Hippocampal formation (tissue), 2 donors: ENCODE results near the gene PFDN4.

Experiments used
- DNase-seq, 2 donors: peaks; one replicate each; lab custom pipeline; 2025; lab: John Stamatoyannopoulos, UW

PFDN4 gene, protein sequence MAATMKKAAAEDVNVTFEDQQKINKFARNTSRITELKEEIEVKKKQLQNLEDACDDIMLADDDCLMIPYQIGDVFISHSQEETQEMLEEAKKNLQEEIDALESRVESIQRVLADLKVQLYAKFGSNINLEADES

GRCh38 chr20:54207743-54208547 lies at the start of gene PFDN4:
Gene PFDN4 (plus strand): TSS chr20:54208087. CDS start chr20:54208101, 14 bp downstream.
- peak; percentile 76 to 82 for DNase-seq

DNA sequence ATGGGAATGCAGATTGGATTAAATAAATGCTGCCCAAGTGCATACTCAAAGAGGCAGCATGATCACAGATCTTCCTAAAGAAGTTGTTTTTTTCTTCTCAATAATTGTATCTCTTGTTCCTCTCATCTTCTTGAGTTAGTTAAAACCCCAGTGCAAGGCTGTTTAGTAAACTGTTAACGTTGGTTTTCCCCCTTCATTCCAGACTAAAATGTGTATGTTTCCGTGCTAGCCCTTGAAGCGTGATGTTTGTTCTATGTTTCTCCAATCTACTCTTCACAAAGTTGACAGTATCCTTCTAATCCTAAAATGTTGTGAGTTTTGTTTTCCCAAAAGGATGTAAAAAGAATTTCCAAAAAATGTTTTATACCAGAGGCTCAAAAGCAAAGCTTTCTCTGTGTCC lies 49.7 kb upstream of the PFDN4 start:
- DNase-seq = no peak

DNA sequence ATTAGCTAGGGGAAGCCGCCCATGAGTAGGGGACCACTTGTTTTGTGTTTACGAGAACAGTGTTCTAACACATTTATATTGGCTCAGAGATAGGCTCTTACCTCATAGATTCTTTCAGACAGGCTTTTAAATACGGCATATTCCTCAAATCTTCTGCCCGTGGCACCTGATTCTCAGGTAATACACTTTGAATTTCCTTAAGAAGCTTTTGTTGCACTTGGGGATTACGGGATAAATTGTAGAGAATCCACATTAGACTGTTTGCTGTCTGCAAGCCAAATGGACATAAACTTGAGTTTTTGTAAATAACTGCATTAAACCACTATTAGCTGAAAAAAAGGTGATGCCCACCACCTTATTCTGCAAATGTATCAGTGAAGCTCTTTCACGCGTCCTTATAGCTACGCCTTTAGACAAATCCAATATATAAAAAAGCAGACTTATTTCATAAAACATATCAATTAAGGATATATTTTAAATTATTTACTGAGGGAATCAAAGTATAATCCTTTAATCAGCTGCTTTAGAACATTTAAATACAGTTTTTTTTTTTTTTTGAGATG lies 49.0 kb upstream of the PFDN4 start:
- DNase-seq = no peak

DNA sequence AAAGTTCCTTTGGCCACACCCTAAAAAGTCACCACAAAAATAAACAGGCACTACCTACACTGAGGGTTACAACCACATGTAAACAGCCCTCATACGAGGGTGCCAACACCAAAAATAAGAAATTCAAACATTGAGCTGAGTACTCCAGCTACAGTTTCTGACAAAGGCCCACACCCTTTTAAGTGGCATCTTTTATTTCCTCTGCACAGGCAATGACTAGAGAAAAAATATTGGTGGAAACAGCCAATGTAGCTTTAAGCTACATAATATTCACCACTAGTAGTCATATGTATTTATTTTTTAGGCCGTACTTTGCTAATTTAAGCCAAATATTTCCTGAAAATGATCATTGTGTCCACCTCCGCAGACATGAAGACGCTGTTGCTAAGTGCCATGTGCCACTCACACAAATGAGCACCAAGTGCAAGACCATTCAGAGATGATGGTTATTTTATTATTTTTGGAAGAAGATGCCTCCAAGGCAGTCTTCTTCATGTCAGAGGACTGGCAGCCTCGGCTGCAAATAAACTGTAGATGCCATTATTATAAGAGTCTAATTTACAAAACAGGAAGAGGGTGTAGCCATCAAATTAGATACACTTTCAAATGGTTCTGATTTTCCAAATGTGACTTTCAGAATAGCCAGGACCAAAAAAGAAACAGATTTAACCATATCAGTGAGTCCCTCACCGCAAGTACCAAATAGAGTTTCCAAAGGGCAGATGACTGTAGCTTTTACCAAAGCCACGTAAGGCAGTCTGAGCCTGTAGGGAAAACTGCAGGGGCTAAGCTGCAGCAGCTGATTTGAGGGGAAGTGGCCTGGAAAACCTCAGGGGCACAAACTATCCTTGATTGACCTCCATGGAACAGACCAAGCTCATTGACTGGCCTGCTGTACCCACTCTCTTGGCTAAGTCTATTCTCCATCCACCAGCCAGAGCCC lies 47.6 kb upstream of the PFDN4 start:
- no peak for DNase-seq

DNA sequence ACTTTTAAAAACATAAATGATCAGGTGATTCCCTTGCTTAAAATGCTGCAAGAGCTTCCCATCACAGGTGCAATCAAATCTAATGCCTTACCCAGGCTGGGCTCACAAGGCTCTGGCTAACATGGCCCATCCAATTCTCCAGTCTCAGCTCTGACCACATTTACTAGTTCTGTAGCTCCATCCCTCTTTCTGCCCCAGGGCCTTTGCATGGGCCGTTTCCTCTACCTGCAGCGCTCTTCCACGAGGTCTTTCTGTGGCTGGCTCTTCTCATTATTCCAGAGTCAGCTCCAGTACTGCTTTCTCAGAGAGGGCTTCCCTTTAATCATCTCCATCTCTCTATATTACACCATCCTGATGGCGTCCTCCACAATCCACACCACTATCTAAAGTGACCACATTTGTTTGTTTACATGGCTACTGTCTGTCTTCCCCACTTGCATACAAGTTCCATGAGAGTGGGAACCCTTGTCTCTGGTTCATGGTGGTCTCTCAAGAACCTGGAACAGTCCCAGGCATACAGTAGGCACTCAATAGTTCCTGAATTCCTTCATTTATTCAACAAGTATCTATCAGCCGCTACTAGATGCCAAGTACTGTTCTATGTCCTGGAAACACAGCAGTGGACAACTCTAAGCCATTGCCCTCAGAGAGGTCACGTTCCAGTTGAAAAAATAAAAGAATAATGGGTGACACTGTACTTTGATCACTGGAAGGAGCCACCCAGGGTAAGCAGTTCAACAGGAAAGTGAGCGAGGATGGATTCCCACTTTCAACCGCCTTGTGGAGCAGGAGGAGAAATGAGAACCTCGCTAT lies 46.7 kb upstream of the PFDN4 start:
- DNase-seq = no peak

- no peak for DNase-seq
Observed at GRCh38 chr20:54161821-54162149, 46.1 kb upstream of the PFDN4 start.

DNA sequence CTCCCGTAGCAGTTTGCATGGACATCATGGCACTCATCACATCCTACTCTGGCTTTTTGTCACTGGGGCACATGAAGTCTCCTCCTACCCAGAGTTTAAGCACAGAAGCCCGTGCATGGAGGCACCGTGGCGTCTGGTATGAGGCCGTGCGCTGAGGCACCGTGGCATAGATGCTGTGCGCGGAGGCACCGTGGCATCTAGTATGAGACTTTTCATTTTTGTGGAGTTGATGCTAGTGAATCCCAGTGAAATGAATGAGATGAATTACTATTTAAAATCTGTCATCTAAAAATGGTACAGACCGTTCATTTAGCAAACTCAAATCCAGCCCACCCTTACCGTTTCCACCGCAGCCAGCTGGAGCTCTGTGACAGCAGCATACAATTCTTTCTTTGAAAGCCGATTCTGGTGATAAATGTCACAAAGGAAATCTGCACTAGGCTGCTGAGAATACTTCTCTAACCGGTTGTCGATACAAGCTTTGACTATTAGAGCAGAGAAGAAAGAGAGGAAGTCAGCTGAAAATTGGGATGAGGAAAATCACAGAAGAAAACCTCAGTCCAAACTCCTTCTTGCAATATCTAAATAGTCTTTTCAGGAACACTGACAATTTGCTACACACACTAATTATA lies 45.4 kb upstream of the PFDN4 start:
- no peak for DNase-seq

DNA sequence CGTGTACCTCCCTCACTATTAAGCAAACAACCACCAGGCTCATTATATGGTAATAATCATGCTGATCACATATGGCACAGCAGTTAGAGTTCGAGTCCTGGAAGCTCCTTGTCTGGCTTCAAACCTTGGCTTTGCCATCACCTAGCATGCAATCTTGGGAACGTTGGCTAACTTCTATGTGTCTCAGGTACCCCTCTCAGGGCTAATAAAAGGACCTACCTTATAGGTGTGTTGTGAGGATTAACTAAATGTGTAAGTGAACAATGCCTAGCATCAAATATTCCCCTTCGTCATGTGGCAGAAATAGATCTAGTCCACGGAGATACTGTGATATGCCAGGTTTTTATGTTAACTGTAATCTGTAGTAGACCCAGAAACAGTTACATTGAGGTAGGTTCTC lies 44.5 kb upstream of the PFDN4 start:
- DNase-seq = no peak

GRCh38 chr20:54165014-54165413 lies 42.9 kb upstream of the PFDN4 start:
- no peak for DNase-seq

GRCh38 chr20:54165803-54166202 lies 42.1 kb upstream of the PFDN4 start:
- DNase-seq = no peak

DNA sequence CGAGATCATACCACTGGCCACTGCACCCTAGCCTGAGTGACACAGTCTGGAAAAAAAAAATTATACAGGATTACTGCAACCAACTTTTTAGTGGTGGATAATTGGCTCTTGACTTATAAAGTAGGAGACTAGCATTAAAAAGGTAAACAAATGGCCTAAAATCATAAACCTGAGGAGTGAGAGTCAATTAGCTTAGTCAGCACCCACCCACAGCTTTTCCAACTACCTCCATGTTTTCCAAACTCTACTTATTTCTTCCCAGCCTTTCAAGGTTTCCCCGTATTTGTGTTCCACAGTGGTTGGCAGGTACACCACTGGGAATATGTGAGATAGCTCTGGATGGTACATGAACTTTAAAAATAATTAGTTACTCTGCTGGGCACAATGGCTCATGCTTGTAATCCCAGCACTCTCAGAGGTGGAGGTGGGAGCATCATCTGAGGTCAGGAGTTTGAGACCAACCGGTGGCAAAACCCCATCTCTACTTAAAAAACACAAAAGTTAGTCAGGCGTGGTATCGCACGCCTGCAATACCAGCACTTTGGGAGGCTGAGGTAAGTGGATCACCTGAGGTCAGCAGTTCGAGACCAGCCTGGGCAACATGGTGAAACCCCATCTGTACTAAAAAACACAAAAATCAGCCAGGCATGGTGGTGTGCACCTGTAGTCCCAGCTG lies 40.8 kb upstream of the PFDN4 start:
- DNase-seq = no peak

DNA sequence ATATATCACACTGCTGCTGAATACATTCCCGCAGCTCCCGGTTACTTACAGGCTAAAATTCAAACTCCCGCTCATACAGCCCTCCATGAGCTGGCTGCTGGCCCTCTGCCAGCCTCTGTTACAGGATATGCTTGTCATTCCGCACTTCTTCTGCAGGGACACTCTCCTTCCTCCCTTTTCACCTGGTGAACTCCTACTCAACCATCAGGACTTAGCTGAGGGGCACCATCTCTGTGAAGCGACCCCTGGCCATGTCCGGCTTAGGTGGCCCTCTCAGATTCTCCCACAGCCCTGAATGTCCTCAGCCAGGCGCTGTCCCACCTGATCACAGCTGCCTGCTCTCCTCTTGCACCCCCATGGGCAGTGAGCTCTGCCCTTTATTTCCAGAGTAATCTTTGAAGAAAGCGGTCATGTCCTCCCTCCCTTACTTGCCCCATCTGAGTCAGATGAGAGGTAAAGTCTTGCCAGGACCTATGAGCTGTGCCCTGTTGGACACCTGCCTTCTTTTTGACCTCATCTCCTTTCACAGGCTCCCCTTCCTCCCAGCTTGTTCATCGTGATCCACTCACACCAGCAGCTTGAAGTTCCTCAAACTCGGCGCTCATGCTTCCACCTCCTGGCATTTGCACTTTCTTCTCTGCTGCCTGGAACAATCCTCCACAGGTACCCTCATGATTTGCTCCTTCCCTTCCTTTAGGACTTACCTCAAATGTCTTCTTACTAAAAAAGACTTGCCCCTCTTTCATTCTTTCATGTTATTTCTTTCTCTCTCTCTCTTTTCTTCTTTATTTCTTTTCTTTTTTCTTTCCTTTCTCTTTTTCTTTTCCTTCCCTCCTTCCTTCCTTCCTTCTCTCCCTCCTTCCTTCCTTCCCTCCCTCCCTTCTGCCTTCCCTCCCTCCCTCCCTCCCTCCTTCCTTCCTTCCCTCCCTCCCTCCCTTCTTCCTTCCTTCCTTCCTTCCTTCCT lies 39.7 kb upstream of the PFDN4 start:
- DNase-seq = no peak

DNA sequence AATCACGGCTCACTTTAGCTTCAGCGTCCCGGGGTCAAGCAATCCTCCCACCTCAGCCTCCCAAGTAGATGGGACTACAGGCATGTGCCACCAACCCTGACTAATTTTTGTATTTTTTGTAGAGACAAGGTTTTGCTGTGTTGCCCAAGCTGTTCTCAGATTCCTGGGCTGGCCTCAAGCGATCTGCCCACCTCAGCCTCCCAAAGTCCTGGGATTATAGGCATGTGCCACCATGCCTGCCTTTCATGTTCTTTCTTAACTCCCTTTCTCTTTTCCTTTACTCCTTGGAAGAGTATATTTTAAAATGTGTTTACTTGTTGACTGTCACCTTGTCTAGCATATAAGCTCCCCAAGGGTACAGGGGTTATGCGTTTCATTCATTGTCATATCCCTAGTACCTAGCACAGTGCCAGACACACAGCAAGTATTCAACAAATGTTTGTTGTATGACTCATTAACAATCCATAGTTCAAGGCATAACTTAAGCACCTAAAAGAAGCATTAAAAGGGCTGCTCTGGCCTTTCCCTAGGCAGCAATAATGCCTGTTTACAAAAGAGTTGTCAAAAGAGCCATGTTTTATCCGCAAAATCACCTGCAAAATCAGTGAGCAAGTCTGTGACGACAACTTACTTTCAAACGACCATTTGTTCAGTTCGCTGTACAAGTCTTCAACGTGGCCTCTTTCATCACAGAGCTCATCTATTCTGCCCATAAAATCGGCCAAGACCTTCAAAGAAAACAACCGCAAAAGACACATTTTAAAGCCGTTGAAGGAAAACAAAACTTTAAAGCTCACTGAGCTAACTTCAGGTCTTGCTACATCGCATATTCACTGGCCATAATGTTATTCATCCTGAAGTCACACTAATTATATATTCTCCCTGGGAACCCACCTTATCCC lies 38.7 kb upstream of the PFDN4 start:
- no peak for DNase-seq

DNA sequence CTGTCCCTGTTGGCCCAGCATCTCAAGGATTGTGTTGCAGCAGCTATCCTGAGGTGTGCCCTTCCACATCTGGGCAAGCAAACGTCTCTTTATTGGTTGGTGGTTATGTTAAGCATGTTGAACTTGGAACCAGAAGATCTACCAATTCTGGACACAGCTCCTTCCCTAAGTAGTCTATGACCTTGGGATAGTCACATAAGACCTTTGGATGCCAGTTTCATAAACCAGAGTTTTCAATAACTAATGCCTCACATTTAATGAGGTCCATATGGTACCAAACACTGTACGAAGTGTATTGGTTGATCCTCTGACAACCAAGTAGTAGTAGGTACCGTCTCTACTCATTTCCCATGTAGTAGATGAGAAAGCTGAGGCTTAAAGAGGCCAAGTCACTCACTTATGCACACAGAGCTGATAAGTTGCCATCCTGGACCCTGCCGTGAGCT lies 37.8 kb upstream of the PFDN4 start:
- DNase-seq = no peak

DNA sequence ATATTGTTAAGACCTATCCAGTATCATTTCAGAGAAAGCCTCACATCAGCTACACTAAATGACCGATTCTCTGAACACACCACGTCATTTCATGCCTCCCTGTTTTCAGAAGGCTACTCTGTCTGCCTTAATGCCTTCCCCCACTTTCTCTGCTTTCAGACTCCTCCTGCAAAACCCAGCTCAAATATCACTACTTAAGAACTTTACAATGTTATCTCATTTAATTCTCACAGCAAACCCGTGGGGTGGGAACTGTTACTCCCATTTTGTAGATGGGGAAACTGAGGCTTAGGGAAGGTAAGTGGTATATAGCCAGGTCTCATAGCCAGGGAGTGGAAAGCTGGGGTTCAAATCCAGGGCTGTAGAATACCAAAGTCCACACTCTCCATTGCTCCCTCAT lies 36.9 kb upstream of the PFDN4 start:
- no peak for DNase-seq

DNA sequence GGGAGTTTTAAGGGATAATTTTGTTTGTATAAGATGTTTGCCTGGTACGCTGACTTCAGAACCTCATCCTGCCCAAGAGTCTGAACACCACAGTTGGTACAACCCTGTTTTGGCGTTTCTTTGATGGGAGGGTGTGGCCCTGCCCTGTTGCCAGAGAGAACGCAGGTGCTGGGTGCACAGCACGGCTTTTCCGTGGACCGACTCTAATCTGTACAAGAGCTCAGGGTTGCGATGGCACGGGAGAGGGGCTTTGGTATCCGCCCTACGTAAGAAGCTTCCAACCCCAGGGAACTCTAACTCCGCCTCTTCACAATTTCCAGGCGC lies 35.4 kb upstream of the PFDN4 start:
- no peak for DNase-seq

DNA sequence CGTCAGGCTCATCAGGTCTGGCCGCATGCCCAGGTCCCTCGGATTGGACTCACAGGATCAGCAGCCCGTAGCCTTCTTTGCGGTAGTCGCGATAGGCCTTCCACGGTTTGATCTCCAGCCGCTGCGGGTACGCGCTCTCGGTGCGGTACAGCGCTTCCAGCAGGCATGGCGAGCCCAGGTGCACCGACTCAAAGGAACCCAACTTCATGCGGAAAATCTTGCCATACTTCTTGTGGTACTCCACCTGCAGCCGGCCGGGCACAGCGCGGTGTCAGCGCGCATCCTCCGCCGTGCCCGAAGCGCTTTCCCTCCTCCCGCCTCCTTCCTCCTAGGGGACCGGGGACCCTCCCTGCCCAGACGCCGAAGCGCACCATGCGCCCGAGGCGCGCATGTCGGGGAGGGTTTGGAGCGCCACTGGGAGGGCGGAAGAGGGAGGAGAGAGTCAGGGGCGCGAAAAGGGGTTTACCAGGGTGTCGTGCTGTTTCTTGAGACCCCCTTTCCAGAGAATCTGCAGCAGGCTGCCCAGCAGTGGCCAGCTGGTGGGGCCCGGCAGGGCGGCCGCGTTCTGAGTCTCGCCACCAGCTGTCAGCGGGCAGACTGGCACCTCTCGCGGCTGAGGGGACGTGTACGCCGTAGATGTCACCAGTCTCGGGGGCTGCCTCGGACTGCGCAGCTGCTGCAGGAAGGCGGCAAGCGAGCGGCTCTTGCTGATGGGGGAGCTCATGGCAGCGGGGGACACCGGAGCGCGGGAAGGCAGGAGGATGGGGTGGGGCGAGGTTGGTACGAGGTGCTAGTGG lies 34.8 kb upstream of the PFDN4 start:
- DNase-seq = no peak
